Fibroblast of lung (primary cell): Measurements from ENCODE around the gene TM9SF1.

Source experiments
- CTCF ChIP-seq, 2 donors: IDR thresholded peaks in 1 of 2; conservative IDR thresholded peaks in 1 of 2; 1 replicate in 1 of 2; 2 replicates in 1 of 2; pipeline ENCODE4 v1.5.1; 2011 to 2012; ENCODE audit warnings: low read length in 2 of 2, control low read depth in 1 of 2, inconsistent platforms in 1 of 2, low read depth in 1 of 2, mild to moderate bottlenecking in 1 of 2
- EZH2 ChIP-seq: IDR thresholded peaks from 2 replicates; pipeline ENCODE4 v1.5.1; 2012; ENCODE audit warnings: low read length, control low read depth, mild to moderate bottlenecking; ENCODE audit errors: missing control alignments

- TF ChIP-seq EZH2 (no peak), CTCF (conservative IDR thresholded peaks at IDR 0.05 in 1 of 2, IDR thresholded peaks at IDR 0.05 in 1 of 2; ENCODE audit: low read depth in 1 of 2, low read length in 2 of 2) (no peak)
These were observed 55.8 kb downstream of the TM9SF1 start for GRCh38 chr14:24139272-24139934.
